Smooth muscle cell (in vitro differentiated cells): Measurements from ENCODE around the gene CHID1. TPM values are rescaled to one million over a fixed set of nuclear protein-coding genes. Genes with fewer than 3 reads are reported as not detected.
A peak's percentile ranks its signal among the peaks of the same experiment; 100 is the strongest.

Source experiments
- DNase-seq: peaks from one replicate; lab custom pipeline; 2025; ENCODE audit not compliant: unreplicated experiment; lab: John Stamatoyannopoulos, UW
- H2AFZ ChIP-seq: fragments of 200-600 bp; sonication (generic); 2 replicates; pipeline ENCODE4 v1.6.0; 2016; ENCODE audit warnings: antibody characterized with exemption, low read depth, mild to moderate bottlenecking
- H3F3A ChIP-seq: fragments of 200-600 bp; sonication (generic); 2 replicates; pipeline ENCODE4 v1.6.0; 2017; ENCODE audit warnings: antibody characterized with exemption, low read depth
- H3K27ac ChIP-seq: fragments of 200-600 bp; sonication (generic); 2 replicates; pipeline ENCODE4 v1.5.1; 2016; ENCODE audit warnings: low read depth, mild to moderate bottlenecking
- H3K27me3 ChIP-seq: fragments of 200-600 bp; sonication (generic); 2 replicates; pipeline ENCODE4 v1.6.1; 2016; ENCODE audit warnings: low read depth, mild to moderate bottlenecking
- H3K36me3 ChIP-seq: fragments of 200-600 bp; sonication (generic); 2 replicates; pipeline ENCODE4 v1.5.1; 2016; ENCODE audit warnings: low read depth
- H3K4me1 ChIP-seq: fragments of 200-600 bp; sonication (generic); 2 replicates; pipeline ENCODE4 v1.5.1; 2016; ENCODE audit warnings: low read depth
- H3K4me2 ChIP-seq: fragments of 200-600 bp; sonication (generic); 2 replicates; pipeline ENCODE4 v1.6.0; 2016; ENCODE audit warnings: mild to moderate bottlenecking
- H3K4me3 ChIP-seq: fragments of 200-600 bp; sonication (generic); 2 replicates; pipeline ENCODE4 v1.5.1; 2016; ENCODE audit warnings: mild to moderate bottlenecking
- H3K79me2 ChIP-seq: fragments of 200-600 bp; sonication (generic); 2 replicates; pipeline ENCODE4 v1.6.0; 2016; ENCODE audit warnings: low read depth, mild to moderate bottlenecking
- H3K9ac ChIP-seq: fragments of 200-600 bp; sonication (generic); 2 replicates; pipeline ENCODE4 v1.6.0; 2016; ENCODE audit warnings: low read depth
- H3K9me3 ChIP-seq: fragments of 200-600 bp; sonication (generic); replicated peaks from 2 replicates; pipeline ENCODE4 v1.5.1; 2016; ENCODE audit warnings: low read depth
- H4K20me1 ChIP-seq: fragments of 200-600 bp; sonication (generic); 2 replicates; pipeline ENCODE4 v1.6.0; 2016; ENCODE audit warnings: low read depth
- WGBS: methylation state at CpG from one replicate; pipeline ENCODE4 v1.1.7; 2016; ENCODE audit warnings: low lambda C conversion rate; 5-methylcytosine and 5-hydroxymethylcytosine counted together
- polyA plus RNA-seq: library from polyadenylated mRNA; unstranded; fragments of >200 nt; fragmentation: Nextera tagmentation; extraction: Ambion mirVana; gene quantifications from 2 replicates; pipeline ENCODE4 v1.2.1, GENCODE V29; 2016
- total RNA-seq: library from RNA; depleted of rRNA; stranded (reverse); fragments of >200 nt; gene quantifications from 2 replicates; pipeline ENCODE4 v1.2.3, GENCODE V29; 2014
- TF ChIP-seq, protein P1 (sequence below): fragments of 200-600 bp; sonication (generic); IDR thresholded peaks from 2 replicates; pipeline ENCODE4 v1.5.1; 2017; ENCODE audit warnings: borderline replicate concordance, mild to moderate bottlenecking, antibody characterized with exemption; ENCODE audit not compliant: insufficient read depth, poor library complexity, severe bottlenecking

CHID1 gene
- total and polyA plus RNA-seq, 2 experiments from 2014 or later: 54.3 to 181 TPM

DNA sequence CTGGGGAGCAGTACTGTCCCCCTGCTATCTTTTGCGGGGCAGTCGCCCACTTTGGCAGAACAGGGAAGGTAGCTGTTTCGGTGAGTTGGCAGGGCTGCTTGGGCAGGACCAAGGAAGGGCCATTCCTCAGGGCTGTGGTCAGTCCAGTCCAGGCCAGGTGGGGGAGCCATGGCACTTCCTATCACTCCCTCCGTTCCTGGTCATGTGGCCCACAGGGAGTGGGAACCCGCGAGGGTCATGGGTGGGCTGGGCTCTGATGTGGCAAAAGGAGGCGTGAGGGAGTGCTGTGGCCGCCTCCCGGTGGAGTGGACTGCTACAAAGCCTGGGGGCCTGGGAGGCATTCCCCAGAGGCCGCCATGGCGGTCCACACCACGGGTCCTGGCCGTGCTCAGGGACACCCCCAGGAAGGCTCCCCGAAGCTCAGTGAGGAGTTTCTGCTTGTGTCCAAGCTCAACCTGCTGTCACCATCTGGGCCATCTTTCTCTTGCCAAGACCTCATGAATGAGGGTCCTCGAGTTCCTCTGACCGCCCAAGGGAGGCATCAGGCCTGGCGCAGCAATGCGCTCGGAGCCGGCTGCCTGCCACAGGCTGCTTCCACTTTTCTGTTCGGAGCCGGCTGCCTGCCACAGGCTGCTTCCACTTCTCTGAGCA is 11.9 kb downstream of the CHID1 start:
- no peaks in the 10 kb centered on the region for H3K36me3 ChIP-seq
- H3K27me3 ChIP-seq: no peaks in the 10 kb centered on the region
- H3K79me2 ChIP-seq: no peaks in the 10 kb centered on the region
- no peaks in the 10 kb centered on the region for H3K4me1 ChIP-seq
- TF ChIP-seq, protein P1, sequence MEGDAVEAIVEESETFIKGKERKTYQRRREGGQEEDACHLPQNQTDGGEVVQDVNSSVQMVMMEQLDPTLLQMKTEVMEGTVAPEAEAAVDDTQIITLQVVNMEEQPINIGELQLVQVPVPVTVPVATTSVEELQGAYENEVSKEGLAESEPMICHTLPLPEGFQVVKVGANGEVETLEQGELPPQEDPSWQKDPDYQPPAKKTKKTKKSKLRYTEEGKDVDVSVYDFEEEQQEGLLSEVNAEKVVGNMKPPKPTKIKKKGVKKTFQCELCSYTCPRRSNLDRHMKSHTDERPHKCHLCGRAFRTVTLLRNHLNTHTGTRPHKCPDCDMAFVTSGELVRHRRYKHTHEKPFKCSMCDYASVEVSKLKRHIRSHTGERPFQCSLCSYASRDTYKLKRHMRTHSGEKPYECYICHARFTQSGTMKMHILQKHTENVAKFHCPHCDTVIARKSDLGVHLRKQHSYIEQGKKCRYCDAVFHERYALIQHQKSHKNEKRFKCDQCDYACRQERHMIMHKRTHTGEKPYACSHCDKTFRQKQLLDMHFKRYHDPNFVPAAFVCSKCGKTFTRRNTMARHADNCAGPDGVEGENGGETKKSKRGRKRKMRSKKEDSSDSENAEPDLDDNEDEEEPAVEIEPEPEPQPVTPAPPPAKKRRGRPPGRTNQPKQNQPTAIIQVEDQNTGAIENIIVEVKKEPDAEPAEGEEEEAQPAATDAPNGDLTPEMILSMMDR: no peak
- 94% methylated on average over 22 of the region's 22 CpGs for WGBS
- H3F3A ChIP-seq: no peaks in the 10 kb centered on the region
- H3K27ac ChIP-seq: no peak overlapping the region
- no peaks in the 10 kb centered on the region for H3K9me3 ChIP-seq
- no peak for DNase-seq
- no peaks in the 10 kb centered on the region for H4K20me1 ChIP-seq
- H3K9ac ChIP-seq: no peak overlapping the region
- no peak overlapping the region for H3K4me3 ChIP-seq
- no peak overlapping the region for H2AFZ ChIP-seq
- H3K4me2 ChIP-seq: no peak overlapping the region

DNA sequence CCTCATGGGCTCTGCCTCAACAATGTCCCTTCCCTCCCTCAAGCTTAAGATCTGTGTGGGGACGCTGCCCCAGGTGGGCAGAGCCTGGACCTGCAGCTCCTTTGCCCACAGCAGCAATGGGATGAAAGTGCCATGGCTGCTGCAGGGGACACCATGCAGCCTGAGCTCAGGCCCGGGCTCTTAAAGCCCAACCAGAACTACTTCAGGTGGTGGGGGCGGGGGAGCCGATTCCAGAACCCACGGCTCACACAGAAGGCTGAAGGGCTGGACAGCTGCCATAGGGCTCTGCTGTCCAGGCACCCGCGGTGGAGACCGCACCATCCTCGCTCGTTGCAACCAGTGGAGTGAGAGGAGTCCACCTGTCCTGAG is 12.5 kb downstream of the CHID1 start:
- no peak for DNase-seq
- no peak overlapping the region for H3K9ac ChIP-seq
- 87% methylated on average over 10 of the region's 10 CpGs for WGBS

DNA sequence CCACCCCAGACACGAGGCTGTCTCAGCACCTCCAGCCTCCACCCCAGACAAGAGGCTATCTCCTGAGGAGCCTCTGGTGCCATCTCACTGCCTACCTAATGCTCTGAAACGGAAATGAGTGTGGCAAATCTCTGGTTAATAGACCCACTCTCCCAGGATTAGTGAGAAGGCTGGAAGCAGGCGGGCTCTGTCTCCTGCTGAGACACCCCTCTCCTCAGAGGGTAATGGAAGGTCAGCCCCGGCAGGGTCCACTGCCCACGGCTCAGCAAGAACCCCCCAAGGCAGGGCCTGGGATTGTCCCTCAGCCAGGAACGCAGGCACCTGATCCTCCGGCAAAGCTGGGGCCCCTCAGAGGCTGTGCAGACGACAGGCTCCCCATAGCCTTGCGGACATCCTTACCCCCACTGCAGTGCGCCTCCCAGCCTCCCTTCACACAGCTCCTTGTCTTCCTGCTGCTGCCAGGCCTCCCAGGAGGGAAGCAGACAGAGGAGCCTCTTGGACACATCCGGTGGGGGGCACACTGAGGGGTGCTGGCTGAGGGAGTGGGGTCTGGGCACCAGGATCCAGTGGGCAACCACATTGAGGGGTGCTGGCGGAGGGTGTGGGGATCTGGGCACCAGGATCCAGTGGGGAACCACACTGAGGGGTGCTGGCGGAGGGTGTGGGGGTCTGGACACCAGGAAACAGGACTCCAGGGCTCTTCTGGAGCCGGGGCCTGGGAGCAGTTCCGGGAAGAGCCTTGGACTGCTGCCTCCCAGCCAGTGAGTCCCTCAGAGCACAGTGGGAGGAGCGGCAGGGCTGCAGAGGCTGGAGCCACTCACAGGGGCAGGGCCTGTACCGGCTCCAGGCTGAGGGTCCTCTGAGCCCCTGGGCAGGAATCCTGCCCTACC is 13.1 kb downstream of the CHID1 start:
- DNase-seq: no peak
- H4K20me1 ChIP-seq: no peaks in the 10 kb centered on the region
- TF ChIP-seq, protein P1: no peak
- H3K4me3 ChIP-seq: no peak overlapping the region
- no peaks in the 10 kb centered on the region for H3K79me2 ChIP-seq
- H3F3A ChIP-seq: no peaks in the 10 kb centered on the region
- no peak overlapping the region for H3K4me2 ChIP-seq
- no peak overlapping the region for H3K9ac ChIP-seq
- H3K9me3 ChIP-seq: no peaks in the 10 kb centered on the region
- H3K27ac ChIP-seq: no peak overlapping the region
- H2AFZ ChIP-seq: no peak overlapping the region
- H3K27me3 ChIP-seq: no peaks in the 10 kb centered on the region
- no peaks in the 10 kb centered on the region for H3K4me1 ChIP-seq
- no peaks in the 10 kb centered on the region for H3K36me3 ChIP-seq
- 96% methylated on average over 14 of the region's 17 CpGs for WGBS

More for the DNA sequence above, 12.5 kb downstream of the CHID1 start:
- H3K79me2 ChIP-seq: no peaks in the 10 kb centered on the region
- H3F3A ChIP-seq: no peaks in the 10 kb centered on the region
- H3K36me3 ChIP-seq: no peaks in the 10 kb centered on the region
- TF ChIP-seq, protein P1: peak; percentile 12
- no peak overlapping the region for H3K4me2 ChIP-seq
- H3K27ac ChIP-seq: no peak overlapping the region
- H3K9me3 ChIP-seq: no peaks in the 10 kb centered on the region
- no peaks in the 10 kb centered on the region for H4K20me1 ChIP-seq
- no peaks in the 10 kb centered on the region for H3K27me3 ChIP-seq
- H3K4me3 ChIP-seq: no peak overlapping the region
- no peak overlapping the region for H2AFZ ChIP-seq
- H3K4me1 ChIP-seq: no peaks in the 10 kb centered on the region
